Urothelium cell line (cell line): ENCODE data around the gene BST1.
A peak's percentile ranks its signal among the peaks of the same experiment; 100 is the strongest.
"Not testable (repeated sequence)": the region's sequence is repeated elsewhere in the genome, so short reads cannot be mapped to it uniquely, and the experiment has no call there.

ENCODE experiments used
- DNase-seq: peaks from one replicate; pipeline ENCODE4 v3.0.0; 2011; ENCODE audit warnings: low spot score, mixed read lengths
- FAIRE-seq: peaks from 2 replicates; lab custom pipeline; 2011; peaks lifted over from hg19 to GRCh38; lab: Jason Lieb, UNC

Gene BST1

GRCh38 chr4:15706646-15707362, 3.9 kb downstream of the BST1 start:
- FAIRE-seq = no peak

GRCh38 chr4:15707363-15707715, 4.5 kb downstream of the BST1 start:
- no peak for FAIRE-seq
- DNase-seq = no peak

More at GRCh38 chr4:15706646-15707362, 3.9 kb downstream of the BST1 start:
- DNase-seq = no peak

- FAIRE-seq = no peak
- no peak for DNase-seq
These were observed 8.9 kb downstream of the BST1 start for GRCh38 chr4:15711762-15712161.

- FAIRE-seq (no peak), DNase-seq (no peak)
These were observed 9.3 kb downstream of the BST1 start for GRCh38 chr4:15712214-15712613.

- DNase-seq (no peak), FAIRE-seq (no peak)
These were observed 11.3 kb downstream of the BST1 start for GRCh38 chr4:15714141-15714540.

- no peak for FAIRE-seq
- DNase-seq = no peak
These were observed 12.0 kb downstream of the BST1 start for GRCh38 chr4:15714646-15715435.

GRCh38 chr4:15716115-15716514, 13.2 kb downstream of the BST1 start:
- DNase-seq = no peak
- no peak for FAIRE-seq

GRCh38 chr4:15717086-15717485, 14.2 kb downstream of the BST1 start:
- FAIRE-seq (no peak), DNase-seq (no peak)

- FAIRE-seq = no peak
- no peak for DNase-seq
These were observed 15.0 kb downstream of the BST1 start for GRCh38 chr4:15717657-15718416.

- FAIRE-seq (no peak), DNase-seq (no peak)
These were observed 15.6 kb downstream of the BST1 start for GRCh38 chr4:15718465-15718864.

- FAIRE-seq (no peak), DNase-seq (no peak)
These were observed 16.1 kb downstream of the BST1 start for GRCh38 chr4:15718959-15719358.

GRCh38 chr4:15719506-15719905, 16.6 kb downstream of the BST1 start:
- DNase-seq (no peak), FAIRE-seq (no peak)

GRCh38 chr4:15720851-15721250, 18.0 kb downstream of the BST1 start:
- DNase-seq = no peak
- FAIRE-seq = no peak

- no peak for FAIRE-seq
- DNase-seq = no peak
These were observed 22.7 kb downstream of the BST1 start for GRCh38 chr4:15725608-15726007.

- DNase-seq (peak; percentile 42), FAIRE-seq (no peak)
These were observed 27.2 kb downstream of the BST1 start for GRCh38 chr4:15729910-15730533.

- DNase-seq, FAIRE-seq: not testable (repeated sequence)
These were observed 30.2 kb downstream of the BST1 start for GRCh38 chr4:15733061-15733460.

GRCh38 chr4:15735536-15735935, 32.7 kb downstream of the BST1 start:
- DNase-seq = no peak
- no peak for FAIRE-seq

GRCh38 chr4:15736514-15737050, 33.7 kb downstream of the BST1 start:
- DNase-seq (no peak), FAIRE-seq (no peak)

- FAIRE-seq = no peak
- no peak for DNase-seq
These were observed 34.4 kb downstream of the BST1 start for GRCh38 chr4:15737255-15737654.

GRCh38 chr4:15738877-15739276, 36.0 kb downstream of the BST1 start:
- DNase-seq = no peak
- FAIRE-seq = no peak
